OCI-LY3 (cell line): ENCODE results near the gene SEPTIN12.

Experiments used
- H2AFZ ChIP-seq: fragments of 200-600, 300-600 bp; shearing (Covaris generic); 2 replicates; pipeline ENCODE4 v1.6.0; 2014; ENCODE audit warnings: antibody characterized with exemption, low read depth, low read length
- H3K27ac ChIP-seq: fragments of 200-600, 300-600 bp; sonication (generic); 2 replicates; pipeline ENCODE4 v1.5.1; 2014; ENCODE audit warnings: mild to moderate bottlenecking, low read length, moderate library complexity, mixed read lengths
- H3K27me3 ChIP-seq: fragments of 200-600, 300-600 bp; sonication (generic); 2 replicates; pipeline ENCODE4 v1.6.1; 2014; ENCODE audit warnings: low read depth, low read length, mixed read lengths
- H3K36me3 ChIP-seq: fragments of 200-600, 300-600 bp; sonication (generic); replicated peaks from 2 replicates; pipeline ENCODE3; 2014; ENCODE audit warnings: low read depth, low read length, mixed read lengths
- H3K4me1 ChIP-seq: fragments of 300-600, 200-600 bp; sonication (generic); 2 replicates; pipeline ENCODE4 v1.6.1; 2014; ENCODE audit warnings: low read length, mixed read lengths
- H3K4me2 ChIP-seq: fragments of 200-600, 300-600 bp; sonication (generic); 2 replicates; pipeline ENCODE4 v1.6.1; 2014; ENCODE audit warnings: low read length, mixed read lengths
- H3K4me3 ChIP-seq: fragments of 300-600, 200-600 bp; sonication (generic); 2 replicates; pipeline ENCODE4 v1.5.1; 2014; ENCODE audit warnings: antibody characterized with exemption, mild to moderate bottlenecking, low read length, moderate library complexity
- H3K79me2 ChIP-seq: fragments of 300-600, 200-600 bp; shearing (Covaris generic); 2 replicates; pipeline ENCODE4 v1.6.1; 2014; ENCODE audit warnings: mild to moderate bottlenecking, low read length, mixed read lengths
- H3K9ac ChIP-seq: fragments of 300-600, 200-600 bp; shearing (Covaris generic); 2 replicates; pipeline ENCODE4 v1.6.0; 2014; ENCODE audit warnings: mild to moderate bottlenecking, low read length, moderate library complexity
- H3K9me3 ChIP-seq: fragments of 200-600, 300-600 bp; shearing (Covaris generic); 2 replicates; pipeline ENCODE4 v1.6.1; 2014; ENCODE audit warnings: low read length, mixed read lengths; ENCODE audit not compliant: insufficient read depth
- H4K20me1 ChIP-seq: fragments of 200-600, 300-600 bp; sonication (generic); 2 replicates; pipeline ENCODE4 v1.6.1; 2016; ENCODE audit warnings: low read length, mixed read lengths; ENCODE audit not compliant: insufficient read depth
- CTCF ChIP-seq: fragments of 200-600, 300-600 bp; sonication (generic); IDR thresholded peaks from 2 replicates; pipeline ENCODE4 v1.5.1; 2014; ENCODE audit warnings: antibody characterized with exemption, low read length, low read depth
- EZH2phosphoT487 ChIP-seq: fragments of 200-600 bp; shearing (Covaris generic); IDR thresholded peaks from 2 replicates; pipeline ENCODE4 v1.6.1; 2018; ENCODE audit warnings: antibody characterized with exemption, mixed run types, low read depth

The SEPTIN12 gene

GRCh38 chr16:4747906-4748681 is 40.1 kb downstream of the SEPTIN12 start:
- Histone ChIP-seq H3K4me1 (peaks cover 38% of the 10 kb centered on the region), H3K27ac (peak overlapping the region; percentile 28; the same call in 1 of the 2 replicates), H3K4me2 (no peak overlapping the region), H3K79me2 (no peaks in the 10 kb centered on the region), H3K9ac (no peak overlapping the region), H3K9me3 (no peaks in the 10 kb centered on the region), H2AFZ (no peak overlapping the region), H3K4me3 (no peak overlapping the region), H4K20me1 (no peaks in the 10 kb centered on the region), H3K27me3 (no peaks in the 10 kb centered on the region), H3K36me3 (peaks cover 6% of the 10 kb centered on the region)
- no peak for TF ChIP-seq EZH2phosphoT487
- no peak for TF ChIP-seq CTCF

- Histone ChIP-seq H3K27ac (peak overlapping the region; percentile 28), H3K4me2 (peak overlapping the region; percentile 4), H2AFZ (no peak overlapping the region), H3K4me3 (no peak overlapping the region), H3K9me3 (no peaks in the 10 kb centered on the region), H4K20me1 (no peaks in the 10 kb centered on the region), H3K36me3 (peaks cover 5% of the 10 kb centered on the region), H3K79me2 (no peaks in the 10 kb centered on the region), H3K9ac (no peak overlapping the region; the same call in 1 of the 2 replicates), H3K27me3 (no peaks in the 10 kb centered on the region), H3K4me1 (peaks cover 43% of the 10 kb centered on the region)
- TF ChIP-seq CTCF (no peak), EZH2phosphoT487 (no peak)
Observed at GRCh38 chr16:4746991-4747574, 41.1 kb downstream of the SEPTIN12 start.

GRCh38 chr16:4746215-4746614 is 41.9 kb downstream of the SEPTIN12 start:
- H3K4me3 ChIP-seq: no peak overlapping the region
- H2AFZ ChIP-seq: no peak overlapping the region
- peaks cover 43% of the 10 kb centered on the region for H3K4me1 ChIP-seq
- TF ChIP-seq EZH2phosphoT487 (no peak), CTCF (no peak)
- H3K27me3 ChIP-seq: no peaks in the 10 kb centered on the region
- peaks cover 3% of the 10 kb centered on the region for H3K36me3 ChIP-seq
- H4K20me1 ChIP-seq: no peaks in the 10 kb centered on the region
- H3K9me3 ChIP-seq: no peaks in the 10 kb centered on the region
- no peaks in the 10 kb centered on the region for H3K79me2 ChIP-seq
- no peak overlapping the region for H3K9ac ChIP-seq
- H3K27ac ChIP-seq: no peak overlapping the region
- no peak overlapping the region for H3K4me2 ChIP-seq

- peak overlapping the region; percentile 75; the same call in 1 of the 2 replicates for H3K27ac ChIP-seq
- H2AFZ ChIP-seq: no peak overlapping the region
- H3K4me2 ChIP-seq: no peak overlapping the region
- H3K79me2 ChIP-seq: no peaks in the 10 kb centered on the region
- H4K20me1 ChIP-seq: no peaks in the 10 kb centered on the region
- peaks cover 43% of the 10 kb centered on the region for H3K4me1 ChIP-seq
- H3K9ac ChIP-seq: no peak overlapping the region
- H3K9me3 ChIP-seq: no peaks in the 10 kb centered on the region
- no peak overlapping the region for H3K4me3 ChIP-seq
- no peaks in the 10 kb centered on the region for H3K36me3 ChIP-seq
- TF ChIP-seq EZH2phosphoT487 (no peak), CTCF (no peak)
- no peaks in the 10 kb centered on the region for H3K27me3 ChIP-seq
Observed at GRCh38 chr16:4745274-4745569, 42.9 kb downstream of the SEPTIN12 start.
